Right lobe of liver (tissue), 4 donors: ENCODE results near the gene RBBP8.

ENCODE experiments used
- POLR2A ChIP-seq: fragments of 450-650 bp; IDR thresholded peaks from one replicate; pipeline ENCODE4 v1.6.1; 2017; ENCODE audit warnings: antibody characterized with exemption, mild to moderate bottlenecking
- TF ChIP-seq, protein P1 (sequence below), 4 donors: fragments of 200-600 bp in 3 of 4; fragments of 450-650 bp in 1 of 4; IDR thresholded peaks; one replicate each; pipeline versions ENCODE4 v1.5.1 to v1.8.0; 2016 to 2022; ENCODE audit warnings: antibody characterized with exemption in 4 of 4, mild to moderate bottlenecking in 2 of 4
- donor health status: DM: no; HTN: no; CAD: no.
- donor health status: DM: no; HTN: no; CAD: no.
- donor health status: DM: no; HTN: yes; CAD: no.

DNA sequence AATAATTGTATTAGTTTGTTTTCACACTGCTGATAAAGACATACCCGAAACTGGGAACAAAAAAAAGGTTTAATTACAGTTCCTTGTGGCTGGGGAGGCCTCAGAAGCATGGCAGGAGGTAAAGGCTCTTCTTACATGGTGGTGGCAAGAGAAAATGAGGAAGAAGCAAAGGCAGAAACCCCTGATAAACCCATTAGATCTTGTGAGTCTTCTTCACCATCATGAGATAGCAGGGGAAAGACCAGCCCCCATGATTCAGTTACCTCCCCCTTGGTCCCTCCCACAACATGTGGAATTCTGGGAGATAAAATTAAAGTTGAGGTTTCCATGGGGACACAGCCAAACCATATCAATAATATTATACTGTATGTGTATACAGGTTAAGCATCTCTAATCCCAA is 128.9 kb downstream of the RBBP8 start:
- TF ChIP-seq, protein P1, sequence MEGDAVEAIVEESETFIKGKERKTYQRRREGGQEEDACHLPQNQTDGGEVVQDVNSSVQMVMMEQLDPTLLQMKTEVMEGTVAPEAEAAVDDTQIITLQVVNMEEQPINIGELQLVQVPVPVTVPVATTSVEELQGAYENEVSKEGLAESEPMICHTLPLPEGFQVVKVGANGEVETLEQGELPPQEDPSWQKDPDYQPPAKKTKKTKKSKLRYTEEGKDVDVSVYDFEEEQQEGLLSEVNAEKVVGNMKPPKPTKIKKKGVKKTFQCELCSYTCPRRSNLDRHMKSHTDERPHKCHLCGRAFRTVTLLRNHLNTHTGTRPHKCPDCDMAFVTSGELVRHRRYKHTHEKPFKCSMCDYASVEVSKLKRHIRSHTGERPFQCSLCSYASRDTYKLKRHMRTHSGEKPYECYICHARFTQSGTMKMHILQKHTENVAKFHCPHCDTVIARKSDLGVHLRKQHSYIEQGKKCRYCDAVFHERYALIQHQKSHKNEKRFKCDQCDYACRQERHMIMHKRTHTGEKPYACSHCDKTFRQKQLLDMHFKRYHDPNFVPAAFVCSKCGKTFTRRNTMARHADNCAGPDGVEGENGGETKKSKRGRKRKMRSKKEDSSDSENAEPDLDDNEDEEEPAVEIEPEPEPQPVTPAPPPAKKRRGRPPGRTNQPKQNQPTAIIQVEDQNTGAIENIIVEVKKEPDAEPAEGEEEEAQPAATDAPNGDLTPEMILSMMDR (IDR thresholded peaks at IDR 0.05) = no peak
- no peak for TF ChIP-seq POLR2A
